ENCODE measurements around the gene WDR77.

DNA sequence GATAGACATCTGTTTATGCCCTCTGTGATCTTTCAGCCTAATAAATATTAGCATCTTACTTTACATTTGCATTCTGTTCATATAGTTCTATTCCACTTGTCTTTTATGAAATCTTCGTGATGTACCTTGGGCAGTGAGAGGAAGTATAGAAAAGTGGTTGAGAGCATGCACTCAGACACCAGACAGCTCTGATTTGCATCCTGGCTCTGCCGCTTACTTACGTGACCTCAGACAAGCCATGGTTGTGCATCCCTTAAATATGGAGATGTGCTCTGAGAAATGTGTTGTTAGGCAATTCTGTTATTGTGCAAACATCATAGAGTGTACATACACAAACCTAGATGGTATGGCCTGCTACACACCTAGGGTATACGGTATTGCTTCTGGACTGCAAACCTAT is 44.5 kb downstream of the WDR77 start:
- no peak for TF ChIP-seq POLR2A (IDR thresholded peaks at IDR 0.05; ENCODE audit: low read length)
- no peak for TF ChIP-seq GATA1 (IDR thresholded peaks at IDR 0.05; ENCODE audit: low read depth, low read length)
